Smooth muscle cell (in vitro differentiated cells): ENCODE data around the gene TKTL1. TPM values are rescaled to one million over a fixed set of nuclear protein-coding genes. Genes with fewer than 3 reads are reported as not detected.
"Not testable (repeated sequence)": the region's sequence is repeated elsewhere in the genome, so short reads cannot be mapped to it uniquely, and the experiment has no call there.

Experiments used
- DNase-seq: peaks from one replicate; lab custom pipeline; 2025; ENCODE audit not compliant: unreplicated experiment; lab: John Stamatoyannopoulos, UW
- H2AFZ ChIP-seq: fragments of 200-600 bp; sonication (generic); 2 replicates; pipeline ENCODE4 v1.6.0; 2016; ENCODE audit warnings: antibody characterized with exemption, low read depth, mild to moderate bottlenecking
- H3F3A ChIP-seq: fragments of 200-600 bp; sonication (generic); 2 replicates; pipeline ENCODE4 v1.6.0; 2017; ENCODE audit warnings: antibody characterized with exemption, low read depth
- H3K27ac ChIP-seq: fragments of 200-600 bp; sonication (generic); 2 replicates; pipeline ENCODE4 v1.5.1; 2016; ENCODE audit warnings: low read depth, mild to moderate bottlenecking
- H3K27me3 ChIP-seq: fragments of 200-600 bp; sonication (generic); 2 replicates; pipeline ENCODE4 v1.6.1; 2016; ENCODE audit warnings: low read depth, mild to moderate bottlenecking
- H3K36me3 ChIP-seq: fragments of 200-600 bp; sonication (generic); 2 replicates; pipeline ENCODE4 v1.5.1; 2016; ENCODE audit warnings: low read depth
- H3K4me1 ChIP-seq: fragments of 200-600 bp; sonication (generic); 2 replicates; pipeline ENCODE4 v1.5.1; 2016; ENCODE audit warnings: low read depth
- H3K4me2 ChIP-seq: fragments of 200-600 bp; sonication (generic); 2 replicates; pipeline ENCODE4 v1.6.0; 2016; ENCODE audit warnings: mild to moderate bottlenecking
- H3K4me3 ChIP-seq: fragments of 200-600 bp; sonication (generic); 2 replicates; pipeline ENCODE4 v1.5.1; 2016; ENCODE audit warnings: mild to moderate bottlenecking
- H3K79me2 ChIP-seq: fragments of 200-600 bp; sonication (generic); 2 replicates; pipeline ENCODE4 v1.6.0; 2016; ENCODE audit warnings: low read depth, mild to moderate bottlenecking
- H3K9ac ChIP-seq: fragments of 200-600 bp; sonication (generic); 2 replicates; pipeline ENCODE4 v1.6.0; 2016; ENCODE audit warnings: low read depth
- H3K9me3 ChIP-seq: fragments of 200-600 bp; sonication (generic); replicated peaks from 2 replicates; pipeline ENCODE4 v1.5.1; 2016; ENCODE audit warnings: low read depth
- H4K20me1 ChIP-seq: fragments of 200-600 bp; sonication (generic); 2 replicates; pipeline ENCODE4 v1.6.0; 2016; ENCODE audit warnings: low read depth
- WGBS: methylation state at CpG from one replicate; pipeline ENCODE4 v1.1.7; 2016; ENCODE audit warnings: low lambda C conversion rate; 5-methylcytosine and 5-hydroxymethylcytosine counted together
- polyA plus RNA-seq: library from polyadenylated mRNA; unstranded; fragments of >200 nt; fragmentation: Nextera tagmentation; extraction: Ambion mirVana; gene quantifications from 2 replicates; pipeline ENCODE4 v1.2.1, GENCODE V29; 2016
- total RNA-seq: library from RNA; depleted of rRNA; stranded (reverse); fragments of >200 nt; gene quantifications from 2 replicates; pipeline ENCODE4 v1.2.3, GENCODE V29; 2014
- TF ChIP-seq, protein P1 (sequence below): fragments of 200-600 bp; sonication (generic); IDR thresholded peaks from 2 replicates; pipeline ENCODE4 v1.5.1; 2017; ENCODE audit warnings: borderline replicate concordance, mild to moderate bottlenecking, antibody characterized with exemption; ENCODE audit not compliant: insufficient read depth, poor library complexity, severe bottlenecking

TKTL1 gene
- total and polyA plus RNA-seq, 2 experiments from 2014 or later = not detected

GRCh38 chrX:154284489-154285338 lies 10.9 kb upstream of the TKTL1 start:
- not testable (repeated sequence) for H2AFZ ChIP-seq, H3K79me2 ChIP-seq, H3K4me2 ChIP-seq, H3K9me3 ChIP-seq, H3K4me3 ChIP-seq, H4K20me1 ChIP-seq, H3K27me3 ChIP-seq, DNase-seq, H3K9ac ChIP-seq, H3K4me1 ChIP-seq, H3K36me3 ChIP-seq, H3K27ac ChIP-seq, H3F3A ChIP-seq
- WGBS = no CpG with 5 or more reads among the region's 23 CpGs

DNA sequence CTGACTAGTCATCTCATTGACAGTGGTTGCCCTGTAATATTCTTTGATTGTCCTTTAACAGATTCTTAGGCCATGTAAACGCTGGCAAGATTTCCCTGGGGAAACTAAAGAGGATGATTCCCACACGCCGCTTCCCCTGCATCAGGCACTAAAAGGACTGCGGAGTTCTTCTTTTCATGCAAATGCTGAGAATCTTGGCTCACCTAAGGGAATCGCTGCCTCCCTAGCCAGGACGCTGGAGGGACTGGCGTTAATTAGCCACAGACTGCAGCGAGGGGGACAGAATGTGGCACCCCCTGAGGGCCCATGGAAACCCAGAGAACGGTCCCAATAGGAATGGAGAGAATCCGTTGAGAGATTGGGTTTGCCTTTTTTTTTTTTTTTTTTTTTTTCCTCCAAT lies 9.2 kb upstream of the TKTL1 start:
- H3K9ac ChIP-seq, H3K36me3 ChIP-seq, H3K4me1 ChIP-seq, H3K27ac ChIP-seq, H3F3A ChIP-seq, H3K9me3 ChIP-seq, H3K4me3 ChIP-seq, H3K27me3 ChIP-seq, H3K4me2 ChIP-seq, H3K79me2 ChIP-seq, H2AFZ ChIP-seq, H4K20me1 ChIP-seq, DNase-seq: not testable (repeated sequence)
- WGBS = no CpG with 5 or more reads among the region's 10 CpGs

- TF ChIP-seq, protein P1, sequence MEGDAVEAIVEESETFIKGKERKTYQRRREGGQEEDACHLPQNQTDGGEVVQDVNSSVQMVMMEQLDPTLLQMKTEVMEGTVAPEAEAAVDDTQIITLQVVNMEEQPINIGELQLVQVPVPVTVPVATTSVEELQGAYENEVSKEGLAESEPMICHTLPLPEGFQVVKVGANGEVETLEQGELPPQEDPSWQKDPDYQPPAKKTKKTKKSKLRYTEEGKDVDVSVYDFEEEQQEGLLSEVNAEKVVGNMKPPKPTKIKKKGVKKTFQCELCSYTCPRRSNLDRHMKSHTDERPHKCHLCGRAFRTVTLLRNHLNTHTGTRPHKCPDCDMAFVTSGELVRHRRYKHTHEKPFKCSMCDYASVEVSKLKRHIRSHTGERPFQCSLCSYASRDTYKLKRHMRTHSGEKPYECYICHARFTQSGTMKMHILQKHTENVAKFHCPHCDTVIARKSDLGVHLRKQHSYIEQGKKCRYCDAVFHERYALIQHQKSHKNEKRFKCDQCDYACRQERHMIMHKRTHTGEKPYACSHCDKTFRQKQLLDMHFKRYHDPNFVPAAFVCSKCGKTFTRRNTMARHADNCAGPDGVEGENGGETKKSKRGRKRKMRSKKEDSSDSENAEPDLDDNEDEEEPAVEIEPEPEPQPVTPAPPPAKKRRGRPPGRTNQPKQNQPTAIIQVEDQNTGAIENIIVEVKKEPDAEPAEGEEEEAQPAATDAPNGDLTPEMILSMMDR = no peak
- Histone ChIP-seq H3K9ac (no peak within 1 kb of the TSS), H3K27me3 (no peaks in the 10 kb centered on the region), H3F3A (no peaks in the 10 kb centered on the region), H3K27ac (no peak within 1 kb of the TSS), H3K36me3 (no peaks in the 10 kb centered on the region), H3K4me3 (no peak within 1 kb of the TSS), H4K20me1 (no peaks in the 10 kb centered on the region), H3K4me2 (no peak within 1 kb of the TSS), H3K9me3 (no peaks in the 10 kb centered on the region), H3K79me2 (no peaks in the 10 kb centered on the region), H3K4me1 (no peaks in the 10 kb centered on the region), H2AFZ (no peak within 1 kb of the TSS)
- WGBS = 93% methylated on average over 36 of the region's 39 CpGs
- DNase-seq = no peak
Observed at GRCh38 chrX:154294791-154295574, 612 bp upstream of the TKTL1 start, which contains the start of gene TEX28. Gene TEX28 (minus strand): TSS chrX:154295124. CDS start chrX:154292117, 3,007 bp downstream.

GRCh38 chrX:154296731-154297130 lies 1.1 kb downstream of the TKTL1 start:
- WGBS = 93% methylated on average over 18 of the region's 18 CpGs
- Histone ChIP-seq H3K9ac (no peak overlapping the region), H3K9me3 (no peaks in the 10 kb centered on the region), H3K4me2 (no peak overlapping the region), H4K20me1 (no peaks in the 10 kb centered on the region), H3K4me3 (no peak overlapping the region), H3K36me3 (no peaks in the 10 kb centered on the region), H2AFZ (no peak overlapping the region), H3K27me3 (no peaks in the 10 kb centered on the region), H3K4me1 (no peaks in the 10 kb centered on the region), H3K79me2 (no peaks in the 10 kb centered on the region), H3K27ac (no peak overlapping the region), H3F3A (no peaks in the 10 kb centered on the region)
- TF ChIP-seq, protein P1 = no peak
- DNase-seq = no peak
